B cell (primary cell): ENCODE data around the gene OR2T2.
"Not testable (repeated sequence)": the region's sequence is repeated elsewhere in the genome, so short reads cannot be mapped to it uniquely, and the experiment has no call there.

Experiments used
- EZH2 ChIP-seq: IDR thresholded peaks from 2 replicates; pipeline ENCODE4 v1.6.1; 2012; ENCODE audit warnings: borderline replicate concordance, low read depth, mild to moderate bottlenecking, moderate library complexity, low read length; ENCODE audit not compliant: insufficient read depth, poor library complexity, severe bottlenecking
- TF ChIP-seq, protein P1 (sequence below): fragments of 200-600 bp; IDR thresholded peaks from one replicate; pipeline ENCODE4 v1.8.0; 2022; ENCODE audit warnings: antibody characterized with exemption, mild to moderate bottlenecking

DNA sequence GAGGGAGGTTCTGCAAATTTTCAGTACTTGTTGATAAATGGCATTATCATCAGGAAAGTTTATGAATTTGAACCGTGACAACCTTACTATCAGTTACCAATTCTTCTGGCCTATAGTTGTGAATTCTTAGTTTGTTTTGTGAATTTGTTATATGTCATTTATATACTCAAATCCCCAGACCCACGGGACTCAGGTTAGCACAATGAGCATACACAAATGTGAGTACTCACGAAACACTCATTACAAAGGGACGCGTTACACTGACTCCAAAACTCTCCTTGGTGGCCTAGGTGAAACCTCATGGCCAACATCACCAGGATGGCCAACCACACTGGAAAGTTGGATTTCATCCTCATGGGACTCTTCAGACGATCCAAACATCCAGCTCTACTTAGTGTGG, 42.9 kb downstream of the OR2T2 start, which contains the start of gene OR2T5:
- TF ChIP-seq, protein P1, sequence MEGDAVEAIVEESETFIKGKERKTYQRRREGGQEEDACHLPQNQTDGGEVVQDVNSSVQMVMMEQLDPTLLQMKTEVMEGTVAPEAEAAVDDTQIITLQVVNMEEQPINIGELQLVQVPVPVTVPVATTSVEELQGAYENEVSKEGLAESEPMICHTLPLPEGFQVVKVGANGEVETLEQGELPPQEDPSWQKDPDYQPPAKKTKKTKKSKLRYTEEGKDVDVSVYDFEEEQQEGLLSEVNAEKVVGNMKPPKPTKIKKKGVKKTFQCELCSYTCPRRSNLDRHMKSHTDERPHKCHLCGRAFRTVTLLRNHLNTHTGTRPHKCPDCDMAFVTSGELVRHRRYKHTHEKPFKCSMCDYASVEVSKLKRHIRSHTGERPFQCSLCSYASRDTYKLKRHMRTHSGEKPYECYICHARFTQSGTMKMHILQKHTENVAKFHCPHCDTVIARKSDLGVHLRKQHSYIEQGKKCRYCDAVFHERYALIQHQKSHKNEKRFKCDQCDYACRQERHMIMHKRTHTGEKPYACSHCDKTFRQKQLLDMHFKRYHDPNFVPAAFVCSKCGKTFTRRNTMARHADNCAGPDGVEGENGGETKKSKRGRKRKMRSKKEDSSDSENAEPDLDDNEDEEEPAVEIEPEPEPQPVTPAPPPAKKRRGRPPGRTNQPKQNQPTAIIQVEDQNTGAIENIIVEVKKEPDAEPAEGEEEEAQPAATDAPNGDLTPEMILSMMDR: not testable (repeated sequence)
- not testable (repeated sequence) for TF ChIP-seq EZH2
